ENCODE data around the gene PIP5K1A. TPM values are rescaled to one million over a fixed set of nuclear protein-coding genes. Genes with fewer than 3 reads are reported as not detected.

Gene PIP5K1A
- total and polyA plus RNA-seq, 9 of the 15 experiments (the other 6 are each of a cell fraction or from before 2014, with no cell fraction given) = 1.9 to 42.4 (median 18.8) TPM

GRCh38 chr1:151254217-151255213, 56.2 kb downstream of the PIP5K1A start, which contains the start of gene PSMD4 (continued):
- TF ChIP-seq UBTF (IDR thresholded peaks at IDR 0.05; ENCODE audit: borderline replicate concordance in 1 of 2, low read depth in 2 of 2, low read length in 2 of 2) (no peak), E2F3 (CRISPR knock-in tag; IDR thresholded peaks at IDR 0.05) (no peak), NRF1 (conservative IDR thresholded peaks at IDR 0.05 in 1 of 2, IDR thresholded peaks at IDR 0.05 in 1 of 2) (0 out of 4 replicates have a peak, but pooled peaks of 1 of the 2 experiments have one; percentile 8), HBP1 (CRISPR knock-in tag; IDR thresholded peaks at IDR 0.05) (no peak), SP1 (CRISPR knock-in tag; IDR thresholded peaks at IDR 0.05) (peak; percentile 61; the same call in 1 of the 2 replicates), ZNF143 (CRISPR knock-in tag; IDR thresholded peaks at IDR 0.05) (peak; percentile 81), SREBF2 (CRISPR knock-in tag; IDR thresholded peaks at IDR 0.05) (no peak), SAFB2 (IDR thresholded peaks at IDR 0.05; ENCODE audit: borderline replicate concordance, low read depth, low read length, severe bottlenecking) (no peak), CCAR2 (IDR thresholded peaks at IDR 0.05; ENCODE audit: low read depth, low read length) (no peak), CEBPZ (IDR thresholded peaks at IDR 0.05; ENCODE audit: borderline replicate concordance, low read depth, low read length) (no peak), KDM1A (IDR thresholded peaks at IDR 0.05) (peak; percentile 48 to 71; a peak in 3 of 4 replicates), ZNF766 (CRISPR knock-in tag; conservative IDR thresholded peaks at IDR 0.05) (peak; percentile 43; the same call in 1 of the 2 replicates), SMC3 (conservative IDR thresholded peaks at IDR 0.05; ENCODE audit: insufficient read depth, low read depth, low read length) (no peak), CTBP1 (IDR thresholded peaks at IDR 0.05; ENCODE audit: borderline replicate concordance) (no peak), MAZ (CRISPR knock-in tag; conservative IDR thresholded peaks at IDR 0.05 in 1 of 2, IDR thresholded peaks at IDR 0.05 in 1 of 2) (peak; percentile 71 to 87), ZNF398 (CRISPR knock-in tag; IDR thresholded peaks at IDR 0.05) (no peak)

All from K562 (cell line).